Epithelial cell of proximal tubule (primary cell): ENCODE results near the gene ITPK1. TPM values are rescaled to one million over a fixed set of nuclear protein-coding genes. Genes with fewer than 3 reads are reported as not detected.

Experiments used
- DNase-seq: peaks from one replicate; pipeline ENCODE4 v3.0.0-alpha.2; 2011; ENCODE audit warnings: low read depth
- H3K4me3 ChIP-seq: 2 replicates; pipeline ENCODE4 v1.5.1; 2011; ENCODE audit warnings: low read depth, mild to moderate bottlenecking, low read length
- CTCF ChIP-seq: conservative IDR thresholded peaks from 2 replicates; pipeline ENCODE4 v1.5.1; 2012; ENCODE audit warnings: low read depth, mild to moderate bottlenecking, low read length
- total RNA-seq: library from RNA; depleted of rRNA; stranded (reverse); fragments of >200 nt; gene quantifications from 2 replicates; pipeline ENCODE4 v1.2.3, GENCODE V29; 2015

ITPK1 gene
- total RNA-seq, 1 donor from 2014 or later, result 22.7 TPM

- TF ChIP-seq CTCF, result no peak
- H3K4me3 ChIP-seq, result no peak overlapping the region
- DNase-seq, result no peak
Observed at GRCh38 chr14:92902191-92902590, 213.5 kb downstream of the ITPK1 start.

GRCh38 chr14:92900660-92901059, 215.1 kb downstream of the ITPK1 start:
- no peak for DNase-seq
- no peak overlapping the region for H3K4me3 ChIP-seq
- no peak for TF ChIP-seq CTCF

- no peak for DNase-seq
- no peak for TF ChIP-seq CTCF
- H3K4me3 ChIP-seq, result no peak overlapping the region
Observed at GRCh38 chr14:92898566-92899131, 217.1 kb downstream of the ITPK1 start.

GRCh38 chr14:92897922-92898565, 217.7 kb downstream of the ITPK1 start:
- no peak overlapping the region for H3K4me3 ChIP-seq
- DNase-seq, result no peak
- TF ChIP-seq CTCF, result no peak

- no peak overlapping the region for H3K4me3 ChIP-seq
- no peak for DNase-seq
- TF ChIP-seq CTCF, result no peak
Observed at GRCh38 chr14:92895352-92895878, 220.3 kb downstream of the ITPK1 start.

- TF ChIP-seq CTCF, result no peak
- no peak overlapping the region for H3K4me3 ChIP-seq
- no peak for DNase-seq
Observed at GRCh38 chr14:92892589-92892988, 223.1 kb downstream of the ITPK1 start.
